BJ (cell line): ENCODE measurements around the gene CCBE1. TPM values are rescaled to one million over a fixed set of nuclear protein-coding genes. Genes with fewer than 3 reads are reported as not detected.

Experiments used
- CTCF ChIA-PET: fragments of 350-600 bp; formaldehyde crosslinking; extraction: SDS; loops from one replicate; lab custom pipeline; 2021; ENCODE audit warnings: antibody characterized with exemption, inconsistent platforms; lab: Yijun Ruan, JAX
- POLR2A ChIA-PET: fragments of 300-600 bp; sonication (Branson Sonifier 250); formaldehyde crosslinking; extraction: SDS; loops from one replicate; lab custom pipeline; 2021; ENCODE audit warnings: antibody characterized with exemption; lab: Charles Lee
- DNase-seq: peaks from one replicate; pipeline ENCODE4 v3.0.0-alpha.2; 2011; ENCODE audit warnings: low read depth
- H3K27me3 ChIP-seq: 2 replicates; pipeline ENCODE4 v1.6.0; 2011; ENCODE audit warnings: low read length; ENCODE audit not compliant: control insufficient read depth, insufficient read depth
- H3K36me3 ChIP-seq: 2 replicates; pipeline ENCODE4 v1.5.1; 2011; ENCODE audit warnings: low read length; ENCODE audit not compliant: control insufficient read depth, insufficient read depth
- H3K4me3 ChIP-seq: 2 replicates; pipeline ENCODE4 v1.5.1; 2011; ENCODE audit warnings: low read depth, mild to moderate bottlenecking, control low read depth, low read length
- polyA plus RNA-seq: library from polyadenylated mRNA; depleted of rRNA; stranded (reverse); fragments of >200 nt; gene quantifications from 2 replicates; pipeline ENCODE4 v1.2.3, GENCODE V29; 2011
- TF ChIP-seq, protein P1 (sequence below): IDR thresholded peaks from 2 replicates; pipeline ENCODE4 v1.5.1; 2011; ENCODE audit warnings: low read depth, mild to moderate bottlenecking, control low read depth, inconsistent platforms, low read length, moderate library complexity; ENCODE audit not compliant: insufficient read depth

Gene CCBE1
- polyA plus RNA-seq, 1 experiment, result 51.2 TPM

DNA sequence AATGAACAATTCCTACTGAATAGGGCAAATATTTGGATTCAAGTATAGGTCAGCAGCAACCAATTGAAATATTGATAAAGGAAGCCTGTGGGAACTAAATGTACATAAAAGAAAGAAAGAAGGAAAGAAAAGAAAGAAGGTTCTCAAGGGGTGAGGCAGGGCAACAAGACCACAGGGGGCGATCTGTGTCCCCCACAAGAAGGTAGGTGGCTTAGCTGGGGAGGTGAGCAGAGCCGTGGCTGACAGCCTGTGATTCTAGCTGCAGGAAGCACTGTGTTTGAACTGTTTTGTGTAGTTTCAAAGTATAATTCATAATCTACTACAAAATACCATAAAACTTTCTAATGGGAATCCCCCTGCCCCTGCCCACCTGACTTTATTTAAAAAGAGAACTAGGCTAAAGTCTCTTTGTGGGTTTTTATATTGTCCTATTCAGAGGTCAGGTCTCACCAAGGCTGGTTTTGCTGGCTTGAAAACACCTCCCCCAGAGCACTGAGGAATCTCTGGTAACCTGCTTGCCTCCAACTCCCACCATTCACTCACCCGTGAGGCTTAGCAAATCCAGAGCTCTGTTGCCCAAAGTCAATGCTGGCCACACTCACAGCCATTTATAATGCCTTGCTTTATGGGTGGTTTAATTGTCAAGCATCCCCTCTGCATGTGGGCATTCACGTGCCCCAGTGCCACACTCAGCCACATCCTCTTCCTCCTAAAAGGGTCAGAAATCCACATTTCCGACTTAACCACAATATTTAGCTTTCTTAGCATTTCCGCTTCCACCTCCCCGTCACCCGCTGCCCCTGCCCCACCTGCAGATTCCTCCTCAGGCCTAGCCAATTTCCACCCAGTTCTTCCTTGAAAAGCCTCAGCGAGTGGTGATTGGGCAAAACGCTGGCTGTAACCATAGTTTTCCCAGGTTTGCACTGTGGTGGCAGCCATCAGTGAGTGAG is 301.7 kb downstream of the CCBE1 start:
- POLR2A ChIA-PET, result no interaction called here
- no peaks in the 10 kb centered on the region for H3K36me3 ChIP-seq
- TF ChIP-seq, protein P1, sequence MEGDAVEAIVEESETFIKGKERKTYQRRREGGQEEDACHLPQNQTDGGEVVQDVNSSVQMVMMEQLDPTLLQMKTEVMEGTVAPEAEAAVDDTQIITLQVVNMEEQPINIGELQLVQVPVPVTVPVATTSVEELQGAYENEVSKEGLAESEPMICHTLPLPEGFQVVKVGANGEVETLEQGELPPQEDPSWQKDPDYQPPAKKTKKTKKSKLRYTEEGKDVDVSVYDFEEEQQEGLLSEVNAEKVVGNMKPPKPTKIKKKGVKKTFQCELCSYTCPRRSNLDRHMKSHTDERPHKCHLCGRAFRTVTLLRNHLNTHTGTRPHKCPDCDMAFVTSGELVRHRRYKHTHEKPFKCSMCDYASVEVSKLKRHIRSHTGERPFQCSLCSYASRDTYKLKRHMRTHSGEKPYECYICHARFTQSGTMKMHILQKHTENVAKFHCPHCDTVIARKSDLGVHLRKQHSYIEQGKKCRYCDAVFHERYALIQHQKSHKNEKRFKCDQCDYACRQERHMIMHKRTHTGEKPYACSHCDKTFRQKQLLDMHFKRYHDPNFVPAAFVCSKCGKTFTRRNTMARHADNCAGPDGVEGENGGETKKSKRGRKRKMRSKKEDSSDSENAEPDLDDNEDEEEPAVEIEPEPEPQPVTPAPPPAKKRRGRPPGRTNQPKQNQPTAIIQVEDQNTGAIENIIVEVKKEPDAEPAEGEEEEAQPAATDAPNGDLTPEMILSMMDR, result no peak
- no peak overlapping the region for H3K4me3 ChIP-seq
- no peaks in the 10 kb centered on the region for H3K27me3 ChIP-seq
- DNase-seq, result no peak
- CTCF ChIA-PET, result interaction anchor here (0.5 to 1.6 kb wide), 2 partner anchors 146 to 147 kb away, joined by 3 to 4 read pairs; no protein-coding TSS in a partner anchor

DNA sequence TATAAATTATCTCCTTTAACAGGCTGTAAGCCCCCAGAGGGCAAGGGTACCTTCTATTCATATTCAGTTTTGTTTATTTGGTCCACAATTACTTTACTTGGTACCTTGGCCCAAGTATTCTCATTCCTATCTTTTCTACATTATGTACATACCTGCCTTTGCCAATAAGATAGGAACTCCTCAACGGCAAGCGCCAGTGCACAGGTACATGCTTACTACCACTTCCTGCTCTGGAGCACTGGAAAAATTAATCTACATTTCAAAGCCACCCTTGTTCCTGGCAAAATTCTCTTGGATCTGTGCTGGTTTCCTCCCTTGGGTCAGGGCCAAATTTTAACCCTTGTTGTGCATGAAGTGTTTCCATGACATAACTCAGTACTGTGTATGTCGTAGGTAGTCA is 303.8 kb downstream of the CCBE1 start:
- no peak for DNase-seq
- CTCF ChIA-PET, result interaction anchor here (2.8 kb wide), 1 partner anchor 9 kb away, joined by 18 read pairs; no protein-coding TSS in a partner anchor
- H3K36me3 ChIP-seq, result no peaks in the 10 kb centered on the region
- no peaks in the 10 kb centered on the region for H3K27me3 ChIP-seq
- TF ChIP-seq, protein P1, result no peak
- H3K4me3 ChIP-seq, result no peak overlapping the region
- POLR2A ChIA-PET, result no interaction called here

DNA sequence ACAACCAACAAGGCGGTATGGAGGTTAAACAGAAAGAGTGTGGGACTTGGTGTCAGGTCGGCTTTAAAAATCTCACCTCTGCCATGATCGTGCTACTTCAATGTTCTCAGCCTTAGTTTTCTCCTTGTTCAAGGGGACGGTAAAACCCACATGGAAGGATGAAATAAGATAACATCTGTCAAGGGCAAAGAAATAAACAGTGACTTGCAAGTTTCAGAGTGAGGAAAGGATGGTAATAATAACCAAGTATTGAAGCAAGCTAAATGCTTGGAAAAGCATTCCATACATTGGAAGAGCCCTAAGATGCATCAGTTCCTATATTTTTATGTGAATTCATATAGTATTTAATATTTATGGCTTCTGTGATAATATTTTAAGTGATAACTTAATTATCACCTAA is 308.4 kb downstream of the CCBE1 start:
- no peak for DNase-seq
- TF ChIP-seq, protein P1, result no peak
- H3K27me3 ChIP-seq, result no peaks in the 10 kb centered on the region
- POLR2A ChIA-PET, result no interaction called here
- H3K4me3 ChIP-seq, result no peak overlapping the region
- no peaks in the 10 kb centered on the region for H3K36me3 ChIP-seq
- CTCF ChIA-PET, result interaction anchor here (0.7 to 3.2 kb wide), 6 partner anchors 14 to 138 kb away, joined by 3 to 19 read pairs (median 4); no protein-coding TSS in a partner anchor

DNA sequence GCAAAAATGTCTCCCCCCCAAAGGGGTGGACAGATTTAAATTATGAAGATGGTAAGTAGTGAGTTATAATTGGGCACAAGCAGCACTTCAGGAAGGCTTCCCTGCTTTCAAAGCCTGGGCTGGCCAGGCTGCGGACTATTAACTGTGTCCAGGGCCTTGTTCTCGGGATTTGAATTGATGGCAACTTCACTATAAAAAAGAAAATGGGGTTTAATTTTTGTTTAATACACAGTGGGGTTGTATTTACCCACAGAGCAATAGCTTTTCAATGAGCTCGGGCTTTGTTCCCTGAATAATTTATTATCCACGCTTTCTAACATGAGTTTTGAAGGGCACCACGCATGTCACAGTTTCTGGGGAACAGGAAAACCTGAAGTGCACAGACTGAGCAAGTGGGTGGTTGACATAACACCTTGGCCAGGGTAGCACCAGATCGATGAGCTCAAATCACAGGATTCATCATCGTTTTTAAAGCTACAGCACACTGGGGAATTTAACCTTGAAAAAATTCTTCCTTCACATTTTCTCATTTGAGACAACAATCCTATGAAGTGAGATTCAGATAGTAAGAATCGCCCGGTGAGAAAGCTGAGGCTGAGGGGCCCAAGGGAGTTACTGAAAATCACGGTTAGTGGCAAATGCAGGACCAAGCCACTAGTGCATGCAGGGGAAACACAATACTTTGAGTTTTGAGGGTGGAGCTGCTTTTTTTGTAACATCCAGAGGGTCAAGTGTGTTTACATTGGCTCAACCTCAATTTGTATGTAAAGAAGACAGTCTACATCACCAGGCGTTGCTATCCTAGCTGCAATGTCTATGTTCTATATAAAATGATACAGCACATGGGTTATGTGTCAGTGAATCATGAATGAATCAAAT is 309.3 kb downstream of the CCBE1 start:
- no peak for DNase-seq
- TF ChIP-seq, protein P1, result no peak
- H3K27me3 ChIP-seq, result no peaks in the 10 kb centered on the region
- ChIA-PET POLR2A (no interaction called here), CTCF (interaction anchor here (1.4 to 3.2 kb wide), 3 partner anchors 15 to 137 kb away, joined by 3 to 19 read pairs (median 4); no protein-coding TSS in a partner anchor)
- H3K4me3 ChIP-seq, result no peak overlapping the region
- H3K36me3 ChIP-seq, result no peaks in the 10 kb centered on the region
